ENCODE results near the gene SH3BP1. TPM values are rescaled to one million over a fixed set of nuclear protein-coding genes. Genes with fewer than 3 reads are reported as not detected.

SH3BP1 gene
- total RNA-seq (2011; cell fraction: chromatin; rRNA removed; ENCODE audit: low replicate concordance) = 27.4 and 84.8 TPM in 2 replicates
- 40.0 and 41.0 TPM in 2 replicates for total RNA-seq (2011; cell fraction: nucleolus; rRNA removed)
- total RNA-seq (2011; cell fraction: nucleoplasm; rRNA removed) = 21.5 and 25.7 TPM in 2 replicates
- total RNA-seq (2014; rRNA removed) = 18.6 and 21.2 TPM in 2 replicates
- 7.4 and 9.7 TPM in 2 replicates for total RNA-seq (2014; rRNA removed; fragmentation: Illumina TruSeq; extraction: Trizol)
- 9.3 and 9.4 TPM in 2 replicates for total RNA-seq (2015; rRNA removed; fragmentation: Illumina TruSeq; extraction: Trizol)
- 29.9 and 36.2 TPM in 2 replicates for total RNA-seq (2021)
- polyA plus RNA-seq (2011; rRNA removed) = 11.5 and 14.9 TPM in 2 replicates
- polyA plus RNA-seq (2011; cell fraction: cytosol; rRNA removed) = 10.1 and 21.2 TPM in 2 replicates
- 23.7 and 33.6 TPM in 2 replicates for polyA plus RNA-seq (2011; cell fraction: nucleus; rRNA removed)
- polyA plus RNA-seq (2012) = 34.0 and 58.5 TPM in 2 replicates
- polyA plus RNA-seq (2014; fragmentation: Illumina TruSeq; extraction: Trizol) = 32.1 and 36.0 TPM in 2 replicates
- polyA plus RNA-seq (2014; fragmentation: Nextera tagmentation; extraction: Ambion mirVana) = under 1 TPM; 0.10 to 0.17 TPM
- 8.7 and 10.4 TPM in 2 replicates for polyA plus RNA-seq (2014; rRNA removed)
- polyA minus RNA-seq (2011; rRNA and poly(A)+ RNA removed) = 16.7 and 17.5 TPM in 2 replicates
- polyA minus RNA-seq (2011; cell fraction: cytosol; rRNA and poly(A)+ RNA removed) = 12.7 and 19.9 TPM in 2 replicates
- 13.7 and 15.5 TPM in 2 replicates for polyA minus RNA-seq (2011; cell fraction: nucleus; rRNA and poly(A)+ RNA removed)
- percentile 51 among the genes with signal in this experiment for Bru-seq, nascent RNA
- BruChase-seq, experiment 1, labeled RNA remaining after a 2-hour chase = percentile 54 among the genes with signal in this experiment
- BruChase-seq, experiment 2, labeled RNA remaining after a 6-hour chase = percentile 63 among the genes with signal in this experiment
- long read RNA-seq, experiment 1, partial matches to known transcripts = 5 of 19 reads
- long read RNA-seq, experiment 1, other reads (novel, unspliced or antisense) = 14 of 19 reads
- long read RNA-seq, experiment 2, transcript SH3BP1-201 (18 exons, 2,854 nt) = major isoform, 10 of 35 reads
- long read RNA-seq, experiment 2, partial matches to known transcripts = 8 of 35 reads
- long read RNA-seq, experiment 2, other reads (novel, unspliced or antisense) = 17 of 35 reads
- long read RNA-seq, experiment 3, partial matches to known transcripts = 1 of 1 reads
- long read RNA-seq, experiment 3, other reads (novel, unspliced or antisense) = 0 of 1 reads

GRCh38 chr22:37639070-37639760 is at the start of gene SH3BP1:
Gene SH3BP1 (plus strand): TSS chr22:37639669. CDS start chr22:37639788, 119 bp downstream.
- intact Hi-C loops (cut with micrococcal nuclease) = no loop called here
- TF ChIP-seq PTBP1 (IDR thresholded peaks at IDR 0.05; ENCODE audit: low read depth, low read length) (no peak), TRIM25 (IDR thresholded peaks at IDR 0.05; ENCODE audit: borderline replicate concordance) (no peak), POLR2G (IDR thresholded peaks at IDR 0.05; ENCODE audit: low read depth, low read length) (peak; percentile 72), POLR2AphosphoS5 (IDR thresholded peaks at IDR 0.05; ENCODE audit: control insufficient read depth, insufficient read depth, low read depth, low read length) (no peak), RBFOX2 (IDR thresholded peaks at IDR 0.05; ENCODE audit: low read depth, low read length) (peak; percentile 37; the same call in 1 of the 2 replicates), SMC3 (conservative IDR thresholded peaks at IDR 0.05; ENCODE audit: insufficient read depth, low read depth, low read length) (no peak), HOXB6 (CRISPR knock-in tag; IDR thresholded peaks at IDR 0.05; ENCODE audit: borderline replicate concordance) (no peak), PCBP1 (IDR thresholded peaks at IDR 0.05; ENCODE audit: low read depth, low read length, poor library complexity, severe bottlenecking) (peak; percentile 26), YY1 (IDR thresholded peaks at IDR 0.05; ENCODE audit: borderline replicate concordance in 1 of 3, control insufficient read depth in 1 of 3, extremely low read depth in 1 of 3, insufficient read depth in 3 of 3, insufficient read length in 1 of 3, insufficient replicate concordance in 2 of 3, low read depth in 1 of 3, low read length in 2 of 3) (peak in 1 of 3 experiments; percentile 5), RB1 (IDR thresholded peaks at IDR 0.05; ENCODE audit: low read depth) (peak; percentile 27; the same call in 1 of the 2 replicates), ZBTB33 (CRISPR knock-in tag; IDR thresholded peaks at IDR 0.05) (no peak)

More at GRCh38 chr22:37639070-37639760, at the start of gene SH3BP1:
- no peaks in the 10 kb centered on the region for H3K9me3 ChIP-seq (replicated peaks; ENCODE audit: control insufficient read depth, insufficient read depth, low read depth, low read length)
- POLR2A ChIA-PET = interaction anchor here (0.6 to 0.8 kb wide), 3 partner anchors 82 to 93 kb away, joined by 3 to 4 read pairs (median 3); no protein-coding TSS in a partner anchor
- peaks cover 25% of the 10 kb centered on the region; the same call in 2 of the 3 replicates for H3K36me3 ChIP-seq (ENCODE audit: control insufficient read depth, insufficient read depth, low read length)
- 48% methylated on average over 7 of the region's 57 CpGs for WGBS (ENCODE audit: insufficient coverage, low coverage, missing lambda C conversion rate)
- H3K9me1 ChIP-seq (ENCODE audit: control insufficient read depth, insufficient read depth, low read length) = no peaks in the 10 kb centered on the region
- CTCF ChIA-PET (ENCODE audit: low intra/inter-chr PET ratio) = no interaction called here
- no peaks in the 10 kb centered on the region for H4K20me1 ChIP-seq (replicated peaks; ENCODE audit: control insufficient read depth, insufficient read depth, low read length)
- peak within 1 kb of the TSS; percentile 87 for H3K4me2 ChIP-seq (ENCODE audit: insufficient read depth, low read length)
- no peaks in the 10 kb centered on the region for H3K27me3 ChIP-seq (ENCODE audit: control insufficient read depth in 2 of 2, insufficient read depth in 2 of 2, low read length in 2 of 2)
- H3K27ac ChIP-seq (ENCODE audit: extremely low read depth, low read depth, low read length) = peak within 1 kb of the TSS; percentile 54
- H3K79me2 ChIP-seq (ENCODE audit: control insufficient read depth, insufficient read depth, low read length) = peaks cover 11% of the 10 kb centered on the region
- BruUV-seq (replicated peaks) = no TSS peak
- in situ Hi-C loops (cut with MboI) = no loop called here
- H3K4me3 ChIP-seq = peak within 1 kb of the TSS; percentile 65
- ATAC-seq = peak; percentile 75
- no peak for FAIRE-seq
- H3K9ac ChIP-seq (ENCODE audit: insufficient read depth in 1 of 2, low read depth in 2 of 2, low read length in 2 of 2) = peak within 1 kb of the TSS; percentile 65 to 92
- peak; percentile 69 to 82 (median 77) for DNase-seq (ENCODE audit: extremely low read depth in 1 of 4, low spot score in 3 of 4)
- H3K4me1 ChIP-seq (replicated peaks in 1 of 2; ENCODE audit: control insufficient read depth in 2 of 2, insufficient read depth in 2 of 2, low read length in 2 of 2) = peaks cover 25 to 78% of the 10 kb centered on the region in 2 experiments
- H2AFZ ChIP-seq (ENCODE audit: low read depth, low read length) = peak within 1 kb of the TSS; percentile 59; the same call in 1 of the 2 replicates
